IMR-90 (cell line): ENCODE measurements around the gene ITPR2.

Experiments
- BHLHE40 ChIP-seq: fragments of 150-350 bp; IDR thresholded peaks from 2 replicates; pipeline ENCODE4 v1.6.1; 2016; ENCODE audit warnings: mild to moderate bottlenecking, low read depth, low read length
- TF ChIP-seq, protein P1 (sequence below): conservative IDR thresholded peaks from 2 replicates; pipeline ENCODE4 v1.5.1; 2012; ENCODE audit warnings: mild to moderate bottlenecking, low read depth, low read length, improper control_type of control experiment

- TF ChIP-seq, protein P1, sequence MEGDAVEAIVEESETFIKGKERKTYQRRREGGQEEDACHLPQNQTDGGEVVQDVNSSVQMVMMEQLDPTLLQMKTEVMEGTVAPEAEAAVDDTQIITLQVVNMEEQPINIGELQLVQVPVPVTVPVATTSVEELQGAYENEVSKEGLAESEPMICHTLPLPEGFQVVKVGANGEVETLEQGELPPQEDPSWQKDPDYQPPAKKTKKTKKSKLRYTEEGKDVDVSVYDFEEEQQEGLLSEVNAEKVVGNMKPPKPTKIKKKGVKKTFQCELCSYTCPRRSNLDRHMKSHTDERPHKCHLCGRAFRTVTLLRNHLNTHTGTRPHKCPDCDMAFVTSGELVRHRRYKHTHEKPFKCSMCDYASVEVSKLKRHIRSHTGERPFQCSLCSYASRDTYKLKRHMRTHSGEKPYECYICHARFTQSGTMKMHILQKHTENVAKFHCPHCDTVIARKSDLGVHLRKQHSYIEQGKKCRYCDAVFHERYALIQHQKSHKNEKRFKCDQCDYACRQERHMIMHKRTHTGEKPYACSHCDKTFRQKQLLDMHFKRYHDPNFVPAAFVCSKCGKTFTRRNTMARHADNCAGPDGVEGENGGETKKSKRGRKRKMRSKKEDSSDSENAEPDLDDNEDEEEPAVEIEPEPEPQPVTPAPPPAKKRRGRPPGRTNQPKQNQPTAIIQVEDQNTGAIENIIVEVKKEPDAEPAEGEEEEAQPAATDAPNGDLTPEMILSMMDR: no peak
- no peak for TF ChIP-seq BHLHE40
Measured at GRCh38 chr12:26740991-26741390, 92.0 kb downstream of the ITPR2 start.
